ENCODE measurements around the gene POU6F2. TPM values are rescaled to one million over a fixed set of nuclear protein-coding genes. Genes with fewer than 3 reads are reported as not detected.

Gene POU6F2
- polyA plus RNA-seq, 6 donors from 2014 or later, result not detected

DNA sequence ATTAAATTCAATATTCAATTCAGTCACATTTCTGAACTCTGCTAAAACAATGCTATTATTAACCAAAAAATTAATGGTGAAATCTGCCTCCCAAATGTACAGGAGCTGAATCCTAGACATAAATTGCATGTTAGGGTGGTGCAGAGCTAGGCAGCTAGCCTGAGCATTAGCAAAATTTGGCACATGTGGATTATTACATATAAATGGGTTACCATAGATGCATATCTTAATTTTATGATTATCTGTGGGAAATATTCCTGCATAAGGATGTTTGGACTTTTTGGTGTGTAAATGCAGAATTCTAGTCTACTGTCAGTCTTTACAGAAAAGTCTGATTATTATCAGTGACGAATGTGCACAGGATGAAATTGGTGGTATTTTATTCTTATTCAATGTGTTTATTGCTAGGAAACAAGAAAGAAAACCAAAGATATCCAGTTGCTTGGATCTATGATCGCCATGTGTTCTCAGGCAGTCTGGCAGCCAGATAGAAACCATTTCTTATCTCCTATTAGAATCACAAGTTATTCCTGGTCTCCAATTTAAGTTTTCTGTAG is 150.7 kb downstream of the POU6F2 start:
- no peaks in the 10 kb centered on the region for H3K9me3 Mint-ChIP-seq
- peaks cover 9 to 30% (median 11%) of the 10 kb centered on the region in 3 donors for H3K27me3 Mint-ChIP-seq
- no peaks in the 10 kb centered on the region for H3K36me3 Mint-ChIP-seq
- no peak overlapping the region for H3K27ac Mint-ChIP-seq
- H3K4me1 Mint-ChIP-seq, result peaks cover 0 to 5% (median 0%) of the 10 kb centered on the region in 3 donors
- no peak for DNase-seq
- ATAC-seq (ENCODE audit: low read depth in 2 of 2), result no peak
- H3K4me3 Mint-ChIP-seq, result no peak overlapping the region

DNA sequence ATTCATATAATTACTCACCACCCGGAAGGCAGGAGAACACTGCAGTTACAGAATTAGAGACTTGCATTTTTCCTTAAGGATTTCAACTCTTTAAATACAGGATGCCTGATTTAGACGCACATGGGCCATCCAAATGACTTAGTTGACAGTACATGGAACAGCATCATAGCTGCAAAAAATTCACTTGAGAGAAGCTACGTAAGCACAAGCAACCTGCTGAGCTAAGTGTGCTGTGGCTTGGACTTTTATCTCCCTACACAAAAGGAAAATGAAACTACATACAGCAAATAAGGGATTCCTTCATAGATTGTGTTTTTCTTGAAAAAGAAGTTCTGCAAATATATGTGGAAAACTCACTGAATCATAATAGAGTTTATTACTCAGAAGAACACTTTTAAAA is 152.6 kb downstream of the POU6F2 start:
- H3K4me1 Mint-ChIP-seq, result peaks cover 0 to 5% (median 0%) of the 10 kb centered on the region in 3 donors
- H3K4me3 Mint-ChIP-seq, result peak overlapping the region in 3 of 8 donors; percentile 4 to 68 (median 53)
- H3K36me3 Mint-ChIP-seq, result no peaks in the 10 kb centered on the region
- DNase-seq (no peak), ATAC-seq (ENCODE audit: low read depth in 2 of 2) (no peak)
- H3K27ac Mint-ChIP-seq, result no peak overlapping the region
- H3K27me3 Mint-ChIP-seq, result peaks cover 9 to 35% (median 21%) of the 10 kb centered on the region in 3 donors
- H3K9me3 Mint-ChIP-seq, result no peaks in the 10 kb centered on the region

DNA sequence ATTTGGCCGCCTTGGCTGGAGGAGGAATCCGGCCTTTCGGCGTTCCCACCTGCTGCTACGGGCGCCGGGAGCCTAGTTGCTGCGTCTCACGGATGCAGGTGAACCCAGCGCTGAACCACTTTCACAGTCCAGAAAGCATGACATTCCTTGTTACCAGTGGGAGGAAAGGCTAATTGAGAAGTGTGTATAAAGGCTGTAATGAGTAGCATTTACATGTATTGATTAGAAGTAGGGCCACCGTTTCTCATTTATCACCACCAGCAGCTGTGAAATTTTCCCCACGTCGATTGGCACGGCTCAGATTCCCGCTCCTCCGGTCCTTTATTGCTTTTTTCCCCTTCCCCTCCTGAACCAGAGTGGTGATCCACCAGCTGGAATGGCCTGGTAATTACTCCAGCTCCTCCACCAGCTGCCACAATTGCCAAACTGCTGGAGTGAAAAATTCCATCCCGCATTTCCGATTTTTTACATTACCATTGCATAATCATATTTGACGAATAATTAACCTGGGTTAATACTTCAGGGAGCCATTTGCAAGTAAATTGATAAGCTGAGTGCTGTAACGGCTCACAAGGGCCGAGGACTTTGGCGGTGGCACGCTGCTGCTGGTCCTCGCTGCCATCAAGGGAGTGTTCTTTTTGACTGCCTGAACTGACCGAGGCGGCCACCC is 153.3 kb downstream of the POU6F2 start:
- H3K36me3 Mint-ChIP-seq, result no peaks in the 10 kb centered on the region
- H3K9me3 Mint-ChIP-seq, result no peaks in the 10 kb centered on the region
- H3K4me3 Mint-ChIP-seq, result peak overlapping the region in 7 of 8 donors; percentile 53 to 87 (median 76)
- no peak overlapping the region for H3K27ac Mint-ChIP-seq
- DNase-seq, result no peak
- H3K4me1 Mint-ChIP-seq, result peaks cover 0 to 5% (median 0%) of the 10 kb centered on the region in 3 donors
- ATAC-seq (ENCODE audit: low read depth in 2 of 2), result no peak
- peaks cover 9 to 35% (median 21%) of the 10 kb centered on the region in 3 donors for H3K27me3 Mint-ChIP-seq

DNA sequence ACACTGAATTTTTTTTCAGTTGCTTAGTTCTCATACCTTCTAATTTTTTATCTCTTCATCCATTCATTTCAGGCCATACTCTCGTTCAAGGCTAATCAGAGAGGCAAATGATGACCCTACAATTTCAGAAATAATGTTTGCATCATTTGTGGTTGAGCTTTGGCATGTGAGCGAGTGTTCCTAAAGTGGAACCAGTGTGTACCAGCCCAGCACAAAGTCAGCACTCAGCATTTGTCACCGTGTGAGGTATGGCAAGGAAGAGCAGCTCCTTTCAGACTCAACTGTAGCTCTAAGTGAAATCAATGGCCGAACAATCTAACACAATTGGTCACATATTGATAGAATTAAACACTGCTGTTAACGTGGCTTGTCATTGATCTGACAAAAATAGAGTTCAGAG is 154.6 kb downstream of the POU6F2 start:
- H3K36me3 Mint-ChIP-seq, result no peaks in the 10 kb centered on the region
- peaks cover 6 to 31% (median 19%) of the 10 kb centered on the region in 3 donors for H3K27me3 Mint-ChIP-seq
- H3K4me1 Mint-ChIP-seq, result peaks cover 0 to 5% (median 0%) of the 10 kb centered on the region in 3 donors
- H3K27ac Mint-ChIP-seq, result no peak overlapping the region
- DNase-seq (no peak), ATAC-seq (ENCODE audit: low read depth in 2 of 2) (no peak)
- H3K4me3 Mint-ChIP-seq, result no peak overlapping the region
- H3K9me3 Mint-ChIP-seq, result peaks cover 0 to 2% (median 0%) of the 10 kb centered on the region in 7 donors

DNA sequence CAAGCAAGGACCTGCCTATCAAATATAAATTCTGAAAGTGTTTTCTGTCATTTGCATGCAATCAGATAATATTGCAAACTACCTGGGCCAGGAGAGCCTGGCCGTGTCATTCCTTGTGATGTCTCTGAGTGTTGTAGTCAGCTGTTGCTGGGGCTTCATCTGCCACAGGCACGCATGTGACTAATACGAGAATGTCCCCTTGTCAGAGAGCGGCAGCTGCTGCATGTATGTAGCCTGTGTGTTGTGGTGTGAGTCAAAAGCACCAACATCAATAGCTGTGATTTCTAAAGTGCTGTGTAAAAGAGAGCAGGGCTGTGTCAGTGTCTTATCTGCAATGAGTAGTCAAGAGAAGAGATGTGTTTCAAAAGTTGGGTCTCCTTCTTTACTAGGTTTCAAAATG is 155.4 kb downstream of the POU6F2 start:
- no peak overlapping the region for H3K4me3 Mint-ChIP-seq
- DNase-seq (no peak), ATAC-seq (ENCODE audit: low read depth in 2 of 2) (no peak)
- H3K36me3 Mint-ChIP-seq, result no peaks in the 10 kb centered on the region
- H3K27me3 Mint-ChIP-seq, result peaks cover 3 to 25% (median 15%) of the 10 kb centered on the region in 3 donors
- peaks cover 0 to 5% (median 0%) of the 10 kb centered on the region in 3 donors for H3K4me1 Mint-ChIP-seq
- H3K27ac Mint-ChIP-seq, result no peak overlapping the region
- H3K9me3 Mint-ChIP-seq, result peaks cover 0 to 7% (median 2%) of the 10 kb centered on the region in 7 donors

DNA sequence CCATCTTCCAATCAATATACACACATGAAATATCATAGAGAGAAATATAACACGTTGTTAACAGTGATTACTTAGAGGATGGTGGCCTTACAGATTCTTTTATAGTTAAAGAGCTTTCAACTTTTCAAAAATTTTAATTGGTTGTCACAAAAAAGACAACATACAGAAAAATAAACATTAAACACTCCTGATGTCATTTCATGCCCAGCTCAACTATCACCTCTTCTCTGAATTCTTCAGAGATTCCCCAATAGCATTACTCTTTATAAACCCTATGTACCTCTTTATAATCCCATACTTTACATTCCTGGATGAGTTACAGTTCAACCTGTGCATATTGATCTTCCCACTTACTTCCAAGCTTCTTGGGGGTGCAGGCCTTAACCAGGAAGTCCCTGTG is 159.8 kb downstream of the POU6F2 start:
- Mint-ChIP-seq H3K4me3 (no peak overlapping the region), H3K27me3 (peaks cover 0 to 15% (median 14%) of the 10 kb centered on the region in 3 donors), H3K36me3 (no peaks in the 10 kb centered on the region), H3K4me1 (no peaks in the 10 kb centered on the region), H3K9me3 (peaks cover 5 to 20% (median 12%) of the 10 kb centered on the region in 7 donors), H3K27ac (no peak overlapping the region)
- DNase-seq, result no peak
- ATAC-seq (ENCODE audit: low read depth in 2 of 2), result no peak

DNA sequence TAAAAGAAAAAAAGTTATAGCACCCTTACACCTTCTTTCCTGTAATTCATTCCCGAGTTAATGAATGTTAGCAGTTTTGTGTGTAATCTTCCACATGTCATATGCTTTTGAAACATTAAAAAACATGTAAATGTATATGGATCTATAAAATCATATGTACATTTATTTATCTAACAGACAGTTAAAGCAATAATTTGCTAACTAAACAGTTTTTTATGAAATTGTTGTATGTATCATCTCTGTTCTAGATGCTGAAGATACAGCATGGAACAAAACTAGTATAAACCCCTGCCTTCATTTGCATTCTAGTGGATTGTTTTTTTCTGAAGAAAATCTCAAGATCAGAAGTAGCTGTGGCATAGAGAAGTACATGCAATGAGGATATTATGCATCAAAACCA is 165.0 kb downstream of the POU6F2 start:
- Mint-ChIP-seq H3K27me3 (no peaks in the 10 kb centered on the region), H3K9me3 (peaks cover 3 to 16% (median 8%) of the 10 kb centered on the region in 7 donors), H3K36me3 (no peaks in the 10 kb centered on the region), H3K4me1 (no peaks in the 10 kb centered on the region), H3K4me3 (no peak overlapping the region), H3K27ac (no peak overlapping the region)
- DNase-seq, result no peak
- ATAC-seq (ENCODE audit: low read depth in 2 of 2), result no peak

DNA sequence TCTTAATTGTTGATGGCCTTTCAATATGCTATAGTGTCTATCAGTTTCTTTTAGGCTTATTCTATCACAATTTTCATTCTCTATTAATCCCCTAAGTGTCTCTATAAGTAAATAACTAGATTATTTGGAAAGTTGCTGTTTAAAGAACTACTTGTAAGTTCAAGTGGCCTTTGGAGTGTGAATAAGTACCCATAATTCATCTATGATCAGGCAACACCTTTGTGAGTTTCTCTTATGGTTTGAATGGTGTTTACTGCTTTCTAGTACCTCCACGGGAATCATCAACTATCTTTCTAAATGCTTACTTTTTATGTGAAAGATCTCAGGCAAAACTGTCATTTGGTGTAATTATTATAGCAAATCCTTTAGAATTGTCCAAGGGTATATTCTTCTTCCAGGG is 166.7 kb downstream of the POU6F2 start:
- peaks cover 0 to 1% (median 0%) of the 10 kb centered on the region in 3 donors for H3K27me3 Mint-ChIP-seq

DNA sequence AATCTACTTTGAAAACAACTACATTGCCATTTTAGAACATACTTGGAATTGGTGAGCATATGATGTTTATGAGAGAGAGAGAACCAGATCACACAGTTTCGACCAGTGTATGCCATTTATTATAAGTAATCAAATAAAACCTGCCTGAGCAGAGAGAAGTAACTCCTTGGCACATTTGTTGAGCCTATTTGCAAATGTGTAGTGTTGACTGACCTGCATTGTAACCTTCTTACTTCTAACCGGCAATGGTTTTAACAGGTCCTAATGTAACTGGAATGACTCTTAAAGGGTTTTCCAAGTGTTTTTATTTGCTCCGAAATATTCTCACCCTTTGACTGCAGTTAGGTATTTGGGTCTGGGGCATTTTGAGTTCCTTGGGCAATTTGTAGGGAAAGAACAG is 167.6 kb downstream of the POU6F2 start:
- Mint-ChIP-seq H3K9me3 (peaks cover 0 to 10% (median 6%) of the 10 kb centered on the region in 7 donors), H3K4me3 (no peak overlapping the region), H3K27me3 (peaks cover 0 to 4% (median 0%) of the 10 kb centered on the region in 3 donors), H3K4me1 (no peaks in the 10 kb centered on the region), H3K36me3 (no peaks in the 10 kb centered on the region), H3K27ac (no peak overlapping the region)
- DNase-seq, result no peak
- no peak for ATAC-seq (ENCODE audit: low read depth in 2 of 2)

More for the DNA sequence above, 166.7 kb downstream of the POU6F2 start:
- no peaks in the 10 kb centered on the region for H3K36me3 Mint-ChIP-seq
- H3K27ac Mint-ChIP-seq, result no peak overlapping the region
- DNase-seq (no peak), ATAC-seq (ENCODE audit: low read depth in 2 of 2) (no peak)
- peaks cover 5 to 14% (median 7%) of the 10 kb centered on the region in 7 donors for H3K9me3 Mint-ChIP-seq
- H3K4me3 Mint-ChIP-seq, result no peak overlapping the region
- H3K4me1 Mint-ChIP-seq, result no peaks in the 10 kb centered on the region

DNA sequence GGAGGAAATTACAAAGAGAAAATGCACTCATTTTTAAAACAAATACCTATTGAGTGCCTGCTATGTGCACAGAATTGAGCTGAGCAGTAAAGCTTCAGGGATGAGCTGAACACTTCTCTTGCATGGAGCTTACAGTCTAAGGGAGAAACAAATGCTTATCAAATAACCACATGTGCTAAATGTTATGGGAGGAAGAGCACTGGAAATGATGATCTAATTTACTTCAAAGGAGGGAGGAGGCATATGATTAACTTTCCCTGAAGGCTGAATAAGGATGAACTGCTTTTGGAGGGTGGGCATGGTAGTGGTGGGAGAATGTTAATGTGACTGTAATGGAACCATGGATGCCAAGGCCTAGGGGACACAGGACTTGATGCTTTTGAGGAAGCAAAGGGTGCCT is 168.2 kb downstream of the POU6F2 start:
- H3K4me3 Mint-ChIP-seq, result no peak overlapping the region
- no peaks in the 10 kb centered on the region for H3K4me1 Mint-ChIP-seq
- H3K27ac Mint-ChIP-seq, result peak overlapping the region in 1 of 6 donors; percentile 2
- ATAC-seq (ENCODE audit: low read depth in 2 of 2) (no peak), DNase-seq (no peak)
- H3K27me3 Mint-ChIP-seq, result peaks cover 0 to 4% (median 0%) of the 10 kb centered on the region in 3 donors
- H3K9me3 Mint-ChIP-seq, result peaks cover 0 to 5% (median 0%) of the 10 kb centered on the region in 7 donors
- H3K36me3 Mint-ChIP-seq, result no peaks in the 10 kb centered on the region

DNA sequence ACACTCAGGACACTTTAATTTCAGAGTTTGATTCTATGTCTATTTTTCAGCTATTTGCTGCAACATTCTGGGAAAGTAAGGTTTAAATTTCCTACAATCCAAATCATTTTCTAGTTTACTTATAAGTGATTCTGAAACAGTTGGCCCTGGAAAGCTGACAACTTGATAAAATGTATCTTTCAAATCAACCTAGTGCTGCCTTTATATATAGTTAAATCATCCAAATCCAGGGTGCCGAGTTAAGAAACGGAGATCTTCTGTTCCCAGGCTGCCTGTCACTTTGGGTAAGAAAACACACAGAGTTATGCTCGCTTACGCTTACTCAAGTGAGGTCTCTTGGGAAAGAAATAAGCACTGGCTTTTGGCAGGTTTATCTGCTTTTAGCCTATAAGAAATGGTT is 175.0 kb downstream of the POU6F2 start:
- ATAC-seq (ENCODE audit: low read depth in 2 of 2), result no peak
- Mint-ChIP-seq H3K27me3 (peaks cover 0 to 30% (median 0%) of the 10 kb centered on the region in 3 donors), H3K36me3 (no peaks in the 10 kb centered on the region), H3K9me3 (peaks cover 0 to 5% (median 0%) of the 10 kb centered on the region in 7 donors), H3K27ac (no peak overlapping the region), H3K4me3 (peak overlapping the region in 1 of 8 donors; percentile 14), H3K4me1 (no peaks in the 10 kb centered on the region)
- DNase-seq, result no peak

DNA sequence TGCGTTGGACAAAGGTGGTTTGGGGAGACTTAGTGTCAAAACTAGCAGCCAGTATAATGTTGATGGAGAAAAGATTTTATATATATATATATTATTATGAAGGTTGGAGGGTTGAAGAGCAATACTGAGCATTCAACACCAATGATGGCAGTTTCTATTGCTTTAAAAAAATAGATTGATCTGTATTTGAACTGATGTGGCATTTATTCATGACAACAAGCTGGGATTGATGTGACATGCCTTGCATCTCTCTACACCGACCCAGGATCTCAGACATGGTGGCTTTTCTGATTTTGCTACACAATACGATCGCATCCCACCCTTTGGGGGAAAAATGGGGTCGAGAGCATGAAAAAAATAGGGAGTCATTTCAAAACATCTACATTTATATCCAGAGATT is 175.4 kb downstream of the POU6F2 start:
- Mint-ChIP-seq H3K4me3 (peak overlapping the region in 1 of 8 donors; percentile 14), H3K36me3 (no peaks in the 10 kb centered on the region)

DNA sequence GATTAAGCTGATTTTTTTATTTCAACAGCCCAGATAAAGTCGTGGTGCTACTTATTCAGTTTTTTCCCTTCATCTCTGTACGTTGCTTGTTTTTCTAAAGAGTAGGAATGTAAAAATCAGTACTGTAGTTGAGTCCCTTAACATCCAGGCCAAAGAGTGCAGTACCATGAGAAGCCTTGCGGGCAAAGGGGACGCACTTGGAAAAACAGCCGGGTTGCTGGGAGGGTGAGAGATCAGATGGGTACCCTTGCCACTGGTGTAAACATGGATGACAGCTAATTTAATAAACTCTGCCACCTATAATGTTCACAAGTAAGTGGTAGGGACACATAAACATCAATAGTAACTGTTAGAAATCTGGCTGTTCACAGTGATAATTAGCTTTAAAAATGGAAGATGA is 175.9 kb downstream of the POU6F2 start:
- Mint-ChIP-seq H3K36me3 (no peaks in the 10 kb centered on the region), H3K27ac (no peak overlapping the region), H3K4me3 (no peak overlapping the region), H3K9me3 (peaks cover 0 to under 1% (median 0%) of the 10 kb centered on the region in 7 donors), H3K4me1 (no peaks in the 10 kb centered on the region), H3K27me3 (peaks cover 0 to 30% (median 0%) of the 10 kb centered on the region in 3 donors)
- no peak for DNase-seq
- ATAC-seq (ENCODE audit: low read depth in 2 of 2), result no peak

More for the DNA sequence above, 175.4 kb downstream of the POU6F2 start:
- H3K27me3 Mint-ChIP-seq, result peaks cover 0 to 30% (median 0%) of the 10 kb centered on the region in 3 donors
- no peaks in the 10 kb centered on the region for H3K4me1 Mint-ChIP-seq
- H3K9me3 Mint-ChIP-seq, result peaks cover 0 to 5% (median 0%) of the 10 kb centered on the region in 7 donors
- ATAC-seq (ENCODE audit: low read depth in 2 of 2), result no peak
- DNase-seq, result no peak
- H3K27ac Mint-ChIP-seq, result no peak overlapping the region

DNA sequence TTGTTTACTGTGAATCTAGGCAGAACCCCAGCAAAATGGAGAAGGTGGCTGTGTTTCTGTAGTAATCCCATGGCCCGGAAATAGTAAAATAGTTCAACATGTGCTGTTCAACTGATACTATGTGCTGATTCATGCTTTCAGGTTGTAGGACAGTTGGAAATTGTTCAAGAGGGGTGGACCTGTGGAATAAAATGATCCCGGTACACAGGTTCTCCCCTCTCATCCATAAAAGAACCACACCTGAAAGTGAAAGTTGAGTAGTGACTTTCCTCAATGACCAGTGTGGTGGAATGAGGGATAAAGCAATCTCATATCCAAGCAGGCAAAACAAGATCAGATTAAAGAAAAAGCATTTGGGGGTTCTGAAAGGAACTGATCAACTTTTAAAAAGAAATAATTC is 177.1 kb downstream of the POU6F2 start:
- Mint-ChIP-seq H3K4me3 (no peak overlapping the region), H3K27me3 (peaks cover 0 to 30% (median 0%) of the 10 kb centered on the region in 3 donors), H3K36me3 (no peaks in the 10 kb centered on the region), H3K9me3 (peaks cover 0 to 5% (median 0%) of the 10 kb centered on the region in 7 donors), H3K4me1 (no peaks in the 10 kb centered on the region), H3K27ac (no peak overlapping the region)
- ATAC-seq (ENCODE audit: low read depth in 2 of 2) (no peak), DNase-seq (no peak)

All from naive B cell (primary cell).